Measurements from ENCODE around the gene IVL. TPM values are rescaled to one million over a fixed set of nuclear protein-coding genes. Genes with fewer than 3 reads are reported as not detected.

IVL gene
- total and polyA plus RNA-seq, 2 donors from 2014 or later = not detected

GRCh38 chr1:152932170-152932811 lies 23.9 kb downstream of the IVL start:
- no peak overlapping the region for H3K4me3 ChIP-seq (ENCODE audit: low read length in 3 of 3)
- H3K9ac ChIP-seq (ENCODE audit: low read length in 3 of 3) = no peak overlapping the region
- TF ChIP-seq, protein P1, sequence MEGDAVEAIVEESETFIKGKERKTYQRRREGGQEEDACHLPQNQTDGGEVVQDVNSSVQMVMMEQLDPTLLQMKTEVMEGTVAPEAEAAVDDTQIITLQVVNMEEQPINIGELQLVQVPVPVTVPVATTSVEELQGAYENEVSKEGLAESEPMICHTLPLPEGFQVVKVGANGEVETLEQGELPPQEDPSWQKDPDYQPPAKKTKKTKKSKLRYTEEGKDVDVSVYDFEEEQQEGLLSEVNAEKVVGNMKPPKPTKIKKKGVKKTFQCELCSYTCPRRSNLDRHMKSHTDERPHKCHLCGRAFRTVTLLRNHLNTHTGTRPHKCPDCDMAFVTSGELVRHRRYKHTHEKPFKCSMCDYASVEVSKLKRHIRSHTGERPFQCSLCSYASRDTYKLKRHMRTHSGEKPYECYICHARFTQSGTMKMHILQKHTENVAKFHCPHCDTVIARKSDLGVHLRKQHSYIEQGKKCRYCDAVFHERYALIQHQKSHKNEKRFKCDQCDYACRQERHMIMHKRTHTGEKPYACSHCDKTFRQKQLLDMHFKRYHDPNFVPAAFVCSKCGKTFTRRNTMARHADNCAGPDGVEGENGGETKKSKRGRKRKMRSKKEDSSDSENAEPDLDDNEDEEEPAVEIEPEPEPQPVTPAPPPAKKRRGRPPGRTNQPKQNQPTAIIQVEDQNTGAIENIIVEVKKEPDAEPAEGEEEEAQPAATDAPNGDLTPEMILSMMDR (IDR thresholded peaks at IDR 0.05; ENCODE audit: borderline replicate concordance, extremely low read depth, insufficient read depth) = no peak
- no peaks in the 10 kb centered on the region for H3K9me3 ChIP-seq (ENCODE audit: control insufficient read depth in 2 of 3, insufficient read depth in 1 of 3, low read length in 3 of 3)
- DNase-seq (no peak), FAIRE-seq (no peak)
- H3K27me3 ChIP-seq (ENCODE audit: control insufficient read depth, insufficient read depth, low read length) = no peaks in the 10 kb centered on the region
- no peak overlapping the region for H3K27ac ChIP-seq (ENCODE audit: low read depth in 2 of 2, low read length in 2 of 2)
- no peaks in the 10 kb centered on the region for H3K36me3 ChIP-seq (ENCODE audit: control insufficient read depth in 2 of 3, insufficient read depth in 3 of 3, low read length in 3 of 3)
- no peaks in the 10 kb centered on the region for H3K4me1 ChIP-seq (ENCODE audit: control insufficient read depth in 2 of 3, insufficient read depth in 2 of 3, low read depth in 1 of 3, low read length in 3 of 3)
- intact Hi-C loops (cut with DNase I) = no loop called here

GRCh38 chr1:152933196-152933595 lies 24.9 kb downstream of the IVL start:
- FAIRE-seq (no peak), DNase-seq (no peak)

GRCh38 chr1:152940614-152941013 lies 32.3 kb downstream of the IVL start:
- no peaks in the 10 kb centered on the region for H3K9me3 ChIP-seq (ENCODE audit: control insufficient read depth in 2 of 3, insufficient read depth in 1 of 3, low read length in 3 of 3)
- DNase-seq (no peak), FAIRE-seq (no peak)
- TF ChIP-seq, protein P1 (IDR thresholded peaks at IDR 0.05; ENCODE audit: borderline replicate concordance, extremely low read depth, insufficient read depth) = no peak
- H3K4me1 ChIP-seq (ENCODE audit: control insufficient read depth in 2 of 3, insufficient read depth in 2 of 3, low read depth in 1 of 3, low read length in 3 of 3) = no peaks in the 10 kb centered on the region
- H3K27ac ChIP-seq (ENCODE audit: low read depth in 2 of 2, low read length in 2 of 2) = no peak overlapping the region
- H3K36me3 ChIP-seq (ENCODE audit: control insufficient read depth in 2 of 3, insufficient read depth in 3 of 3, low read length in 3 of 3) = no peaks in the 10 kb centered on the region
- H3K27me3 ChIP-seq (ENCODE audit: control insufficient read depth, insufficient read depth, low read length) = no peaks in the 10 kb centered on the region
- H3K4me3 ChIP-seq (ENCODE audit: low read length in 3 of 3) = no peak overlapping the region
- H3K9ac ChIP-seq (ENCODE audit: low read length in 3 of 3) = no peak overlapping the region
- intact Hi-C loops (cut with DNase I) = no loop called here

More at GRCh38 chr1:152933196-152933595, 24.9 kb downstream of the IVL start:
- intact Hi-C loops (cut with DNase I) = no loop called here
- no peaks in the 10 kb centered on the region for H3K27me3 ChIP-seq (ENCODE audit: control insufficient read depth, insufficient read depth, low read length)
- no peak overlapping the region for H3K9ac ChIP-seq (ENCODE audit: low read length in 3 of 3)
- no peak overlapping the region for H3K27ac ChIP-seq (ENCODE audit: low read depth in 2 of 2, low read length in 2 of 2)
- H3K4me3 ChIP-seq (ENCODE audit: low read length in 3 of 3) = no peak overlapping the region
- H3K36me3 ChIP-seq (ENCODE audit: control insufficient read depth in 2 of 3, insufficient read depth in 3 of 3, low read length in 3 of 3) = no peaks in the 10 kb centered on the region
- TF ChIP-seq, protein P1 (IDR thresholded peaks at IDR 0.05; ENCODE audit: borderline replicate concordance, extremely low read depth, insufficient read depth) = no peak
- H3K9me3 ChIP-seq (ENCODE audit: control insufficient read depth in 2 of 3, insufficient read depth in 1 of 3, low read length in 3 of 3) = no peaks in the 10 kb centered on the region
- no peaks in the 10 kb centered on the region for H3K4me1 ChIP-seq (ENCODE audit: control insufficient read depth in 2 of 3, insufficient read depth in 2 of 3, low read depth in 1 of 3, low read length in 3 of 3)
